Ovary (tissue), 9 donors: ENCODE measurements around the gene TDRD10. TPM values are rescaled to one million over a fixed set of nuclear protein-coding genes. Genes with fewer than 3 reads are reported as not detected.
A peak's percentile ranks its signal among the peaks of the same experiment; 100 is the strongest.

Experiments used
- DNase-seq, 5 donors: peaks; one replicate each; pipeline ENCODE4 v3.0.0-alpha.2; 2019 to 2020
- H3K27ac ChIP-seq, 2 donors: fragments of 200-600 bp; one replicate each; pipeline versions ENCODE4 v1.5.1 to v1.8.0; 2019 to 2022
- H3K27me3 ChIP-seq: fragments of 200-600 bp; one replicate; pipeline ENCODE4 v1.8.0; 2022
- H3K36me3 ChIP-seq: fragments of 200-600 bp; sonication (generic); one replicate; pipeline ENCODE4 v1.5.1; 2019
- H3K4me1 ChIP-seq: one replicate; pipeline ENCODE4 v1.8.1; 2013; ENCODE audit warnings: mild to moderate bottlenecking, moderate library complexity; ENCODE audit not compliant: insufficient read depth
- H3K4me3 ChIP-seq: fragments of 200-600 bp; sonication (generic); one replicate; pipeline ENCODE4 v1.5.1; 2017
- H3K9me3 ChIP-seq, 2 donors: fragments of 200-600 bp in 1 of 2; sonication (generic) in 1 of 2; one replicate each; pipeline versions ENCODE4 v1.5.1 to v1.8.1; 2013 to 2019; ENCODE audit warnings: mild to moderate bottlenecking in 1 of 2, moderate library complexity in 1 of 2
- EP300 ChIP-seq: sonication (generic); formaldehyde crosslinking; IDR thresholded peaks from one replicate; pipeline ENCODE4 v1.6.1; 2017; ENCODE audit warnings: antibody characterized with exemption
- POLR2A ChIP-seq: fragments of 450-650 bp; IDR thresholded peaks from one replicate; pipeline ENCODE4 v1.6.1; 2017; ENCODE audit warnings: antibody characterized with exemption, mild to moderate bottlenecking, moderate library complexity
- WGBS, 3 donors: extraction: QIAGEN DNeasy Blood & Tissue Kit in 1 of 3; methylation state at CpG; one replicate each; pipeline versions ENCODE4 v1.1.5 to v1.1.7; 2013 to 2017; 5-methylcytosine and 5-hydroxymethylcytosine counted together
- intact Hi-C, 4 donors: fragments of 100-400 bp; cut with DNase I; formaldehyde crosslinking; loops; one replicate each; pipeline versions ENCODE4 v1.11.0 to v1.15.1; 2022 to 2023
- polyA plus RNA-seq, 2 donors: library from polyadenylated mRNA; stranded (reverse); fragments of 200-250 nt in 1 of 2; fragments of 350-450 nt in 1 of 2; fragmentation: Illumina TruSeq in 1 of 2; extraction: RNeasy Lipid Tissue Mini Kit (QIAGEN cat#74804) in 1 of 2; gene quantifications; one replicate each; pipeline ENCODE4 v1.2.3, GENCODE V29; 2013 to 2014
- total RNA-seq, 7 donors: library from RNA; depleted of rRNA in 2 of 7; stranded (reverse); fragments of >200 nt in 2 of 7; fragmentation: NEBNext Ultra II Directional in 3 of 7; extraction: Animal tissue kit (Norgen Biotek cat#: 25700) in 3 of 7; gene quantifications; one replicate each; pipeline versions ENCODE4 v1.1.0 to v1.2.4, GENCODE V29; 2016 to 2023
- TF ChIP-seq, protein P1 (sequence below), 3 donors: fragments of 450-650 bp in 2 of 3; fragments of 200-600 bp in 1 of 3; IDR thresholded peaks; one replicate each; pipeline versions ENCODE4 v1.5.1 to v1.8.0; 2016 to 2022; ENCODE audit warnings: antibody characterized with exemption in 3 of 3, mild to moderate bottlenecking in 1 of 3
- donor health status: DM: no; HTN: no; CAD: no; lungs with moderate emphysema.
- donor health status: DM: no; HTN: no; CAD: no.
- donor health status: Bipolar disorder and iron deficiency.
- donor health status: DM: yes; HTN: yes; CAD: no.
- donor health status: DM: no; HTN: no; CAD: no.
- donor health status: DM: yes; HTN: yes; CAD: no.

TDRD10 gene
- total and polyA plus RNA-seq, 9 donors: 3.1 to 8.7 (median 5.8) TPM

DNA sequence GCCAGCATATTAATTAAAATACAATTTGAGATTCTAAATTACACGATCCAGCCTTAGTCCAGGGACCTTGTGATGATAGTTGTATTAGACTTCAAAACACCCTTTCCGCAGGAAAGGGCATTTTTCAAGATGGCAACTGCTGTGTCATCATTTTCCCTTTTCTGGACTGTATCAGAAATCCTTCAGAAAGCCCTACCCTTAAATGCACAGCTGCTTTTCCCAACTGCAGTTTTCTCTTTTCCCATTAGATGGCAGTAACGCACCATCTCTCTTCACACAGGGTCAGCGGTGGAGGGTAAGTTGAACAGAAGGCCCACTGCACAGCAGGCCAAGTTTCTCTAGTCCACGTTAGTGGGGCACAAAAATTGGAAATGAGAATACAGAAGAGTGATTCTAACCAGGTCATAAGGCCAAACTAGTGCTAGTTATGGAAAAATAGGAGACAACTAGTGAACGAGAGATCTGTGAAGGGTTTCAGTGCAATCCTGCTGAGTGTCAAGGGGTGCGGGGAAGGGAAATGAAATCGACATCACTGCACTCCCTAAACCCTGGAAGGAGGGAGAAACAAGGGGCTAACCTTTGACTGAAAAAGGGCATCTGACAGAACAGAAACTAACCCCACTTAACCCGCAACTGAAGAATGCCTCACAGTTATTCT, 22.1 kb upstream of the TDRD10 start:
- H3K27me3 ChIP-seq: no peaks in the 10 kb centered on the region
- H3K4me1 ChIP-seq: no peaks in the 10 kb centered on the region
- no peak overlapping the region for H3K4me3 ChIP-seq
- H3K27ac ChIP-seq: peak overlapping the region in 1 of 2 donors; percentile 15
- TF ChIP-seq POLR2A (no peak), EP300 (peak; percentile 9)
- TF ChIP-seq, protein P1, sequence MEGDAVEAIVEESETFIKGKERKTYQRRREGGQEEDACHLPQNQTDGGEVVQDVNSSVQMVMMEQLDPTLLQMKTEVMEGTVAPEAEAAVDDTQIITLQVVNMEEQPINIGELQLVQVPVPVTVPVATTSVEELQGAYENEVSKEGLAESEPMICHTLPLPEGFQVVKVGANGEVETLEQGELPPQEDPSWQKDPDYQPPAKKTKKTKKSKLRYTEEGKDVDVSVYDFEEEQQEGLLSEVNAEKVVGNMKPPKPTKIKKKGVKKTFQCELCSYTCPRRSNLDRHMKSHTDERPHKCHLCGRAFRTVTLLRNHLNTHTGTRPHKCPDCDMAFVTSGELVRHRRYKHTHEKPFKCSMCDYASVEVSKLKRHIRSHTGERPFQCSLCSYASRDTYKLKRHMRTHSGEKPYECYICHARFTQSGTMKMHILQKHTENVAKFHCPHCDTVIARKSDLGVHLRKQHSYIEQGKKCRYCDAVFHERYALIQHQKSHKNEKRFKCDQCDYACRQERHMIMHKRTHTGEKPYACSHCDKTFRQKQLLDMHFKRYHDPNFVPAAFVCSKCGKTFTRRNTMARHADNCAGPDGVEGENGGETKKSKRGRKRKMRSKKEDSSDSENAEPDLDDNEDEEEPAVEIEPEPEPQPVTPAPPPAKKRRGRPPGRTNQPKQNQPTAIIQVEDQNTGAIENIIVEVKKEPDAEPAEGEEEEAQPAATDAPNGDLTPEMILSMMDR (IDR thresholded peaks at IDR 0.05): peak; percentile 79 to 91 (median 90)
- peak in 4 of 5 donors; percentile 53 to 78 (median 64) for DNase-seq
- WGBS, 3 donors: 36% methylated on average over 9 of the region's 9 CpGs
- H3K36me3 ChIP-seq: no peaks in the 10 kb centered on the region
- H3K9me3 ChIP-seq: no peaks in the 10 kb centered on the region
- intact Hi-C loops: loop anchor here (5.0 to 10.0 kb wide), 4 partner anchors 65 to 595 kb away; partner anchors contain the start of genes KCNN3 (in 2 of the 4) and EFNA3 (in 1 of the 4)

DNA sequence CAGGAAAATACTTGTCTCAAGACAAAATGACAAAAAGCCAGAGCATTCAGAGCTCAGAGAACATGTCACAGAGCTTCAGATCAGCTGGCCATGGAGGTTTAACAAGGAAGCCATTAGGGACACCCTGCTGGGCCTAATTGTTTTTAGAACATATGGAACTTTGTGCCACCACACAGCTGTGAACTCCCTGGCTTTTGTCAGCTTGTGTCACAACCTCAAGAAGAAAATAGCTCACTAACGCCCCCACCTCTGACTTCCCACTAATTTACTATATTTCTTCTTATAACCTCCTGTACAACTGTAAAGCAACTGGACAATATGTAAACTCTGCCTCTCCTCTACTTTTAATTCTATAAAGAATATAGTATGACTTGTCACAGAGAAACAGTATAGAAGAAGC, 21.0 kb upstream of the TDRD10 start:
- intact Hi-C loops: loop anchor here in 2 of 4 donors (5.0 to 10.0 kb wide), 3 partner anchors 64 to 594 kb away; partner anchors contain the start of gene EFNA3 (in 1 of the 2)
- DNase-seq: no peak
- H3K27ac ChIP-seq: no peak overlapping the region
- no peaks in the 10 kb centered on the region for H3K36me3 ChIP-seq
- TF ChIP-seq, protein P1 (IDR thresholded peaks at IDR 0.05): no peak
- TF ChIP-seq EP300: no peak
- no peak for TF ChIP-seq POLR2A
- no peak overlapping the region for H3K4me3 ChIP-seq
- H3K4me1 ChIP-seq: no peaks in the 10 kb centered on the region
- H3K27me3 ChIP-seq: no peaks in the 10 kb centered on the region
- H3K9me3 ChIP-seq: no peaks in the 10 kb centered on the region
- 80 to 89% (median 86%) methylated on average over 1 of the region's 1 CpG for WGBS, 3 donors

DNA sequence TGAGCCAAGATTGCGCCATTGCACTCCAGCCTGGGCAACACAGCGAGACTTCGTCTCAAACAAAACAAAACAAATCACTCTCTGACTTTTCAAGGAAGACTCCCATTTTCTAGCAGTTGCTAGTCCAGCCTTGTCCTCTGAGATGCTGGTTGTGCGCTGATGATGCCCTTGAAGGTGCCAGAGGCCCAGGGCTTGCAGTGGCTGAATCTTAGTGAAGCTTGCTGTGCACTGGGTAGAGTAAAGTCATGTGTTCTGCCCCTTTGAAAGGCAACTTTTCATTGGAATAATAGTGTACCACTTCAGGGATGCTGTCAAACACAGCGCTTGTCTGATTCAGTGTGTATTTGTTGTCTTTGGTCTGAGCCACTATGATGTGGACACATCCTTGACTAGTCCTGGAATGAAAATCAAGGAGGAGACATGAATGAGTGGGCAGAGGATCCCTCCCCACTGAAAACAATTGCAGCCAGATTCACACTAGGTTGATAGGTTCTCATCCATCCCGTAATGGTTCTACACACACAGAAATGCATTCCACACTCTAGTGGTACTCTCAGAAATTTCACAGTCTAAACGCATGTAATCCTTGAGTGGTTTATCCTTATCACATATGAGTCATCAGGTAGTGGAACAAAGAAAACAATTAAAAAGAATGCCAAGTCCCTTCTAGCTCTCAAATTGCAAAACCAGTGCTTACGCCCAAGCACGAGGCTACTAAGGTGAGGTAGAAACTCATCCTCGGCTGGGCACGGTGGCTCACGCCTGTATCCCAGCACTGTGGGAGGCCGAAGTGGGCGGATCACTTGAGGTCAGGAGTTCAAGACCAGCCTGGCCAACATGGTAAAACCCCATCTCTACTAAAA, 17.8 kb upstream of the TDRD10 start:
- Histone ChIP-seq H3K27ac (no peak overlapping the region), H3K36me3 (no peaks in the 10 kb centered on the region), H3K4me3 (no peak overlapping the region), H3K4me1 (no peaks in the 10 kb centered on the region), H3K9me3 (no peaks in the 10 kb centered on the region), H3K27me3 (no peaks in the 10 kb centered on the region)
- TF ChIP-seq POLR2A (no peak), EP300 (no peak)
- TF ChIP-seq, protein P1 (IDR thresholded peaks at IDR 0.05): no peak
- intact Hi-C loops: loop anchor here in 2 of 4 donors (5.0 to 10.0 kb wide), 3 partner anchors 61 to 591 kb away; partner anchors contain the start of gene EFNA3 (in 1 of the 2)
- WGBS, 3 donors: 70 to 75% (median 73%) methylated on average over 14 of the region's 14 CpGs
- DNase-seq: no peak

DNA sequence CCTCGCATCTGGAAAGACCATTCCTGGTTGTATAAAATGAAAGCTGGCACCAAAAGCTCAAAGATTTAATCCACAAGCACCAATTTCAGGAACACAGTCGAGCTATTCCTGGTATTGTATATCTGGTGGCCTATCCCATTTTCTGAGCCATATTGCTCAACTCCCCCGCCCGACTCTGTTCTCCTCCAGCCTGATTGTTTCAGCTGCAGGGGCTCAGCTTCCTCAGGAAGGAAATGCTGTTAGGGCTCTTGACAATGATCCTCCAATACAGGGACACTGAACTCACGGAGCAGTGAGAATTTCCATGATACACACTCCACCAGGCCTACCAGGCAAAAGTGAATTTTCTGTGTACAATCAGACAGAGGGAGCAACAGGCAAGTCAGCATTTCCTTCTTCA, 16.9 kb upstream of the TDRD10 start:
- Histone ChIP-seq H3K9me3 (no peaks in the 10 kb centered on the region), H3K36me3 (no peaks in the 10 kb centered on the region), H3K4me1 (no peaks in the 10 kb centered on the region), H3K27me3 (no peaks in the 10 kb centered on the region), H3K27ac (no peak overlapping the region), H3K4me3 (no peak overlapping the region)
- WGBS, 3 donors: 78 to 85% (median 81%) methylated on average over 5 of the region's 5 CpGs
- intact Hi-C loops: loop anchor here in 2 of 4 donors (5.0 to 10.0 kb wide), 3 partner anchors 57 to 590 kb away; partner anchors contain the start of gene EFNA3 (in 1 of the 2)
- peak in 1 of 5 donors; percentile 41 for DNase-seq
- TF ChIP-seq, protein P1 (IDR thresholded peaks at IDR 0.05): no peak
- TF ChIP-seq POLR2A (no peak), EP300 (no peak)
